Peyer's patch (tissue), 4 donors: ENCODE measurements around the gene LCE5A. TPM values are rescaled to one million over a fixed set of nuclear protein-coding genes. Genes with fewer than 3 reads are reported as not detected.

Experiments
- DNase-seq, 3 donors: peaks; one replicate each; pipeline ENCODE4 v3.0.0-alpha.2; 2017 to 2019
- H3K27ac ChIP-seq, 4 donors: fragments of 200-600 bp; sonication (generic); one replicate each; pipeline ENCODE4 v1.5.1; 2016 to 2019
- H3K27me3 ChIP-seq, 2 donors: fragments of 200-600 bp; sonication (generic); one replicate each; pipeline ENCODE4 v1.5.1; 2019
- H3K36me3 ChIP-seq, 3 donors: fragments of 200-600 bp; sonication (generic); one replicate each; pipeline ENCODE4 v1.5.1; 2016 to 2019
- H3K4me1 ChIP-seq, 4 donors: fragments of 200-600 bp; sonication (generic); one replicate each; pipeline ENCODE4 v1.5.1; 2016 to 2019
- H3K4me3 ChIP-seq, 4 donors: fragments of 200-600 bp; sonication (generic); 1 replicate in 3 of 4; 2 replicates in 1 of 4; pipeline ENCODE4 v1.5.1; 2016 to 2019; ENCODE audit warnings: mild to moderate bottlenecking in 1 of 4
- H3K9me3 ChIP-seq, 4 donors: fragments of 200-600 bp; sonication (generic); one replicate each; pipeline ENCODE4 v1.5.1; 2016 to 2019; ENCODE audit warnings: mild to moderate bottlenecking in 1 of 4
- CTCF ChIP-seq, 6 experiments: fragments of 450-650 bp in 4 of 6; fragments of 200-600 bp in 2 of 6; sonication (generic) in 1 of 6; IDR thresholded peaks; one replicate each; pipeline ENCODE4 v1.5.1; 2017 to 2019; ENCODE audit warnings: antibody characterized with exemption in 6 of 6, mild to moderate bottlenecking in 3 of 6, moderate library complexity in 1 of 6
- POLR2A ChIP-seq, 2 donors: fragments of 450-650 bp; IDR thresholded peaks; one replicate each; pipeline ENCODE4 v1.5.1; 2017; ENCODE audit warnings: antibody characterized with exemption in 2 of 2, mild to moderate bottlenecking in 2 of 2, moderate library complexity in 2 of 2
- total RNA-seq, 4 donors: library from RNA; depleted of rRNA; stranded (reverse); fragments of >200 nt; gene quantifications; one replicate each; pipeline ENCODE4 v1.1.0, GENCODE V29; 2016

The LCE5A gene
- total RNA-seq, 4 donors from 2014 or later, result not detected

GRCh38 chr1:152516082-152516481, 5.5 kb downstream of the LCE5A start:
- no peak overlapping the region for H3K27ac ChIP-seq
- H3K27me3 ChIP-seq, result no peaks in the 10 kb centered on the region
- TF ChIP-seq CTCF (IDR thresholded peaks at IDR 0.05), result no peak
- TF ChIP-seq POLR2A (IDR thresholded peaks at IDR 0.05), result no peak
- DNase-seq, result no peak
- H3K4me3 ChIP-seq, result no peak overlapping the region
- H3K4me1 ChIP-seq, result peaks cover 0 to 6% (median 2%) of the 10 kb centered on the region in 4 donors
- no peaks in the 10 kb centered on the region for H3K36me3 ChIP-seq
- no peaks in the 10 kb centered on the region for H3K9me3 ChIP-seq

GRCh38 chr1:152517237-152517811, 6.7 kb downstream of the LCE5A start:
- H3K27ac ChIP-seq, result peak overlapping the region in 1 of 4 donors; percentile 28
- H3K36me3 ChIP-seq, result no peaks in the 10 kb centered on the region
- TF ChIP-seq CTCF (IDR thresholded peaks at IDR 0.05) (no peak), POLR2A (IDR thresholded peaks at IDR 0.05) (no peak)
- H3K9me3 ChIP-seq, result no peaks in the 10 kb centered on the region
- peak in 2 of 3 donors; percentile 63 to 71 for DNase-seq
- H3K4me3 ChIP-seq, result no peak overlapping the region
- H3K4me1 ChIP-seq, result peaks cover 0 to 6% (median 2%) of the 10 kb centered on the region in 4 donors
- no peaks in the 10 kb centered on the region for H3K27me3 ChIP-seq

- no peak for DNase-seq
- Histone ChIP-seq H3K27me3 (no peaks in the 10 kb centered on the region), H3K36me3 (no peaks in the 10 kb centered on the region), H3K4me3 (no peak overlapping the region), H3K9me3 (peaks cover 0 to 3% (median 0%) of the 10 kb centered on the region in 4 donors), H3K4me1 (peaks cover 0 to 6% (median 2%) of the 10 kb centered on the region in 4 donors), H3K27ac (no peak overlapping the region)
- TF ChIP-seq CTCF (IDR thresholded peaks at IDR 0.05) (no peak), POLR2A (IDR thresholded peaks at IDR 0.05) (no peak)
Observed at GRCh38 chr1:152519851-152520250, 9.2 kb downstream of the LCE5A start.

GRCh38 chr1:152520561-152521090, 10.0 kb downstream of the LCE5A start:
- Histone ChIP-seq H3K4me1 (peaks cover 0 to under 1% (median 0%) of the 10 kb centered on the region in 4 donors), H3K9me3 (peaks cover 0 to 3% (median 0%) of the 10 kb centered on the region in 4 donors), H3K27ac (no peak overlapping the region), H3K4me3 (no peak overlapping the region), H3K27me3 (no peaks in the 10 kb centered on the region), H3K36me3 (no peaks in the 10 kb centered on the region)
- no peak for DNase-seq
- TF ChIP-seq POLR2A (IDR thresholded peaks at IDR 0.05) (no peak), CTCF (IDR thresholded peaks at IDR 0.05) (no peak)

- peak overlapping the region in 1 of 4 donors; percentile 28 for H3K27ac ChIP-seq
- no peaks in the 10 kb centered on the region for H3K36me3 ChIP-seq
- no peak for DNase-seq
- H3K27me3 ChIP-seq, result no peaks in the 10 kb centered on the region
- H3K4me1 ChIP-seq, result no peaks in the 10 kb centered on the region
- TF ChIP-seq CTCF (IDR thresholded peaks at IDR 0.05), result no peak
- peaks cover 0 to 3% (median 0%) of the 10 kb centered on the region in 4 donors for H3K9me3 ChIP-seq
- no peak overlapping the region for H3K4me3 ChIP-seq
Observed at GRCh38 chr1:152525080-152525641, 14.6 kb downstream of the LCE5A start.
